ENCODE data around the gene FADS3.

Gene FADS3

GRCh38 chr11:61854966-61855714, 36.2 kb downstream of the FADS3 start:
- DNase-seq (ENCODE audit: extremely low read depth, insufficient read length): no peak

GRCh38 chr11:61854206-61854895, 37.0 kb downstream of the FADS3 start:
- H3K27me3 ChIP-seq (replicated peaks; ENCODE audit: control insufficient read depth, insufficient read depth, low read length): no peaks in the 10 kb centered on the region
- no peak overlapping the region for H3K4me3 ChIP-seq (replicated peaks; ENCODE audit: low read depth, low read length)
- no peak for TF ChIP-seq CTCF (IDR thresholded peaks at IDR 0.05; ENCODE audit: insufficient read depth, low read length, poor library complexity, severe bottlenecking)
- DNase-seq (ENCODE audit: extremely low read depth, insufficient read length): no peak
- peaks cover 50% of the 10 kb centered on the region for H3K36me3 ChIP-seq (ENCODE audit: control insufficient read depth, insufficient read depth, low read length)

More at GRCh38 chr11:61854966-61855714, 36.2 kb downstream of the FADS3 start:
- TF ChIP-seq CTCF (IDR thresholded peaks at IDR 0.05; ENCODE audit: insufficient read depth, low read length, poor library complexity, severe bottlenecking): no peak
- H3K36me3 ChIP-seq (ENCODE audit: control insufficient read depth, insufficient read depth, low read length): peaks cover 51% of the 10 kb centered on the region
- no peak overlapping the region for H3K4me3 ChIP-seq (replicated peaks; ENCODE audit: low read depth, low read length)
- no peaks in the 10 kb centered on the region for H3K27me3 ChIP-seq (replicated peaks; ENCODE audit: control insufficient read depth, insufficient read depth, low read length)

GRCh38 chr11:61853698-61854169, 37.6 kb downstream of the FADS3 start:
- Histone ChIP-seq H3K27me3 (replicated peaks; ENCODE audit: control insufficient read depth, insufficient read depth, low read length) (no peaks in the 10 kb centered on the region), H3K4me3 (replicated peaks; ENCODE audit: low read depth, low read length) (no peak overlapping the region), H3K36me3 (ENCODE audit: control insufficient read depth, insufficient read depth, low read length) (peaks cover 53% of the 10 kb centered on the region)
- DNase-seq (ENCODE audit: extremely low read depth, insufficient read length): no peak
- no peak for TF ChIP-seq CTCF (IDR thresholded peaks at IDR 0.05; ENCODE audit: insufficient read depth, low read length, poor library complexity, severe bottlenecking)

GRCh38 chr11:61851900-61852295, 39.4 kb downstream of the FADS3 start:
- H3K27me3 ChIP-seq (replicated peaks; ENCODE audit: control insufficient read depth, insufficient read depth, low read length): no peaks in the 10 kb centered on the region
- no peak for DNase-seq (ENCODE audit: extremely low read depth, insufficient read length)
- TF ChIP-seq CTCF (IDR thresholded peaks at IDR 0.05; ENCODE audit: insufficient read depth, low read length, poor library complexity, severe bottlenecking): no peak
- no peak overlapping the region for H3K4me3 ChIP-seq (replicated peaks; ENCODE audit: low read depth, low read length)
- H3K36me3 ChIP-seq (ENCODE audit: control insufficient read depth, insufficient read depth, low read length): peaks cover 55% of the 10 kb centered on the region

GRCh38 chr11:61851113-61851899, 40.0 kb downstream of the FADS3 start:
- no peak for DNase-seq (ENCODE audit: extremely low read depth, insufficient read length)
- Histone ChIP-seq H3K36me3 (ENCODE audit: control insufficient read depth, insufficient read depth, low read length) (peaks cover 51% of the 10 kb centered on the region), H3K4me3 (replicated peaks; ENCODE audit: low read depth, low read length) (no peak overlapping the region), H3K27me3 (replicated peaks; ENCODE audit: control insufficient read depth, insufficient read depth, low read length) (no peaks in the 10 kb centered on the region)
- TF ChIP-seq CTCF (IDR thresholded peaks at IDR 0.05; ENCODE audit: insufficient read depth, low read length, poor library complexity, severe bottlenecking): no peak
